ENCODE data around the gene SALL1. TPM values are rescaled to one million over a fixed set of nuclear protein-coding genes. Genes with fewer than 3 reads are reported as not detected.

The SALL1 gene
- total RNA-seq (2016; rRNA removed; fragmentation: Illumina TruSeq; extraction: Trizol) (12.3 and 18.5 TPM in 2 replicates), polyA plus RNA-seq (2011; rRNA removed) (5.9 and 6.6 TPM in 2 replicates), polyA minus RNA-seq (2011; rRNA and poly(A)+ RNA removed; ENCODE audit: low replicate concordance) (0.02 and 5.6 TPM in 2 replicates), Bru-seq, nascent RNA (percentile 81 among the genes with signal in this experiment), BruChase-seq, experiment 1, labeled RNA remaining after a 6-hour chase (percentile 79 among the genes with signal in this experiment), BruChase-seq, experiment 2, labeled RNA remaining after a 2-hour chase (percentile 84 among the genes with signal in this experiment)
- total RNA-seq (2016; cell fraction: cytosol; rRNA removed; fragmentation: Illumina TruSeq; extraction: Trizol; ENCODE audit: low read depth), result 3.8 and 4.7 TPM in 2 replicates
- total RNA-seq (2016; cell fraction: insoluble cytoplasmic fraction; rRNA removed; fragmentation: Illumina TruSeq; extraction: Trizol), result 12.7 and 13.5 TPM in 2 replicates
- 12.7 and 14.2 TPM in 2 replicates for total RNA-seq (2016; cell fraction: membrane; rRNA removed; fragmentation: Illumina TruSeq; extraction: Trizol)
- 12.5 and 15.2 TPM in 2 replicates for total RNA-seq (2016; cell fraction: nucleus; rRNA removed; fragmentation: Illumina TruSeq; extraction: Trizol)
- 3.8 and 4.0 TPM in 2 replicates for polyA plus RNA-seq (2011; cell fraction: cytosol; rRNA removed)
- 7.7 TPM in 2 replicates for polyA plus RNA-seq (2011; cell fraction: nucleus; rRNA removed)
- 6.2 and 6.9 TPM in 2 replicates for polyA plus RNA-seq (2012)
- polyA plus RNA-seq (2016; cell fraction: cytosol; fragmentation: Illumina TruSeq; extraction: Trizol; ENCODE audit: low read depth), result 2.3 and 3.0 TPM in 2 replicates
- polyA plus RNA-seq (2016; cell fraction: insoluble cytoplasmic fraction; fragmentation: Illumina TruSeq; extraction: Trizol; ENCODE audit: low read depth), result 16.0 and 21.0 TPM in 2 replicates
- polyA plus RNA-seq (2016; cell fraction: membrane; fragmentation: Illumina TruSeq; extraction: Trizol; ENCODE audit: low read depth), result 8.5 and 9.6 TPM in 2 replicates
- 30.9 and 34.8 TPM in 2 replicates for polyA plus RNA-seq (2016; cell fraction: nucleus; fragmentation: Illumina TruSeq; extraction: Trizol; ENCODE audit: insufficient read depth, low read depth)
- polyA minus RNA-seq (2011; cell fraction: cytosol; rRNA and poly(A)+ RNA removed), result 3.4 and 4.2 TPM in 2 replicates
- polyA minus RNA-seq (2011; cell fraction: nucleus; rRNA and poly(A)+ RNA removed), result 4.0 and 4.2 TPM in 2 replicates
- long read RNA-seq, experiment 1, partial matches to known transcripts, result 5 of 5 reads
- long read RNA-seq, experiment 1, other reads (novel, unspliced or antisense), result 0 of 5 reads
- long read RNA-seq, experiment 2, full-length matches to known transcripts, result 10 of 31 reads
- long read RNA-seq, experiment 2, partial matches to known transcripts, result 11 of 31 reads
- long read RNA-seq, experiment 2, other reads (novel, unspliced or antisense), result 10 of 31 reads

DNA sequence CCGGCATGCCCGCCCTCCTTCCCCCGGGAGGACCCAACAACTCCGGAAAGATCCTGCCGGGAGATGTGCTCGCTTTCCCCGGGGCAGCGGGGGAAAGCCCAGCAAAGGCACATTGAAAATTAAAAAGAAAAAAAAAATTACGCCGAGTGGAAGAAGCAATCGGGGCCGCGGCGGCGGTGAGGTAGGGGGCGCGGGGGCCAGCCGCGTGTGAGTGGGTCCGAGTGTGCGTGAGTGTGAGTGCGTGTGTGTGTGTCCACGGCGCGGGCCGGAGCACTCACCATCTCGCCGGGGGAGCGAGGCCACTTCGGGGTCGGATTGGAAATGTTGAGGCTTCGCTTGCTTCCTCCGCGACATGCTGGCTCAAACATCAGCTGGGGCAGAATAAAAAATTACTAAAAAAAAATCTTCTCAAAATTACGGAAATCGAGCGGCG, at the start of gene SALL1:
SALL1 (minus strand) TSS at position 383 of the 433 bp plus-strand sequence; CDS start at position 354, 29 bp downstream.
- intact Hi-C loops (cut with micrococcal nuclease; ENCODE audit: unreplicated experiment) (loop anchor here (2.0 to 5.0 kb wide), 2 partner anchors 30 to 289 kb away; no protein-coding TSS in a partner anchor), in situ Hi-C loops (cut with HindIII; ENCODE audit: extremely low pct_ligation_motif_present, low pct_unique_long_range_greater_than_20kb) (loop anchor here (5.0 kb wide), 1 partner anchor 611 kb away; no protein-coding TSS in a partner anchor)
- CTCF ChIA-PET (ENCODE audit: low intra/inter-chr PET ratio, low total read pairs), result no interaction called here
- DNase-seq (ENCODE audit: low spot score) (no peak), FAIRE-seq (no peak), ATAC-seq (no peak)
- peak within 1 kb of the TSS; percentile 91 for H3K9ac ChIP-seq (ENCODE audit: insufficient read depth, low read depth, low read length)
- peaks cover 46% of the 10 kb centered on the region for H3K79me2 ChIP-seq (ENCODE audit: insufficient read depth, low read length)
- H3K9me3 ChIP-seq (ENCODE audit: low read length), result no peaks in the 10 kb centered on the region
- peaks cover 53% of the 10 kb centered on the region for H3K4me1 ChIP-seq (ENCODE audit: insufficient read depth, low read length)
- H3K27me3 ChIP-seq (ENCODE audit: control insufficient read depth in 1 of 2, insufficient read depth in 2 of 2, low read length in 2 of 2), result peaks cover 2 to 22% of the 10 kb centered on the region in 2 experiments; a peak in 4 of 5 replicates
- H2AFZ ChIP-seq (ENCODE audit: low read length), result peak within 1 kb of the TSS; percentile 71
- H3K27ac ChIP-seq (ENCODE audit: extremely low read length, insufficient read depth, low read length), result peak within 1 kb of the TSS; percentile 86
- no TSS peak for BruUV-seq (replicated peaks)
- H4K20me1 ChIP-seq (ENCODE audit: insufficient read depth, low read length), result no peaks in the 10 kb centered on the region
- peak within 1 kb of the TSS; percentile 90 for H3K4me2 ChIP-seq (ENCODE audit: low read depth, low read length)
- H3K4me3 ChIP-seq (replicated peaks in 1 of 3; ENCODE audit: insufficient read depth in 1 of 3, low read depth in 2 of 3, low read length in 3 of 3), result peak within 1 kb of the TSS; percentile 90 to 97 (median 94)
- H3K36me3 ChIP-seq (replicated peaks in 1 of 2; ENCODE audit: control insufficient read depth in 1 of 2, insufficient read depth in 2 of 2, low read length in 2 of 2), result no peaks in the 10 kb centered on the region
- POLR2A ChIA-PET, result interaction anchor here (2.1 kb wide), 2 partner anchors 30 to 93 kb away, joined by 9 read pairs; no protein-coding TSS in a partner anchor
- 1% methylated on average over 38 of the region's 38 CpGs for WGBS (ENCODE audit: low lambda C conversion rate)
- TF ChIP-seq ZNF367 (CRISPR knock-in tag; IDR thresholded peaks at IDR 0.05; ENCODE audit: borderline replicate concordance) (no peak), RFX5 (IDR thresholded peaks at IDR 0.05; ENCODE audit: low read depth, low read length) (no peak), ZNF451 (CRISPR knock-in tag; IDR thresholded peaks at IDR 0.05) (no peak), POLR2G (IDR thresholded peaks at IDR 0.05; ENCODE audit: low read depth, low read length) (no peak), KLF12 (CRISPR knock-in tag; IDR thresholded peaks at IDR 0.05; ENCODE audit: borderline replicate concordance) (0 out of 2 replicates have a peak, but pooled peaks have one; percentile 30), ZNF160 (CRISPR knock-in tag; IDR thresholded peaks at IDR 0.05) (0 out of 2 replicates have a peak, but pooled peaks have one; percentile 32), ZFY (CRISPR knock-in tag; IDR thresholded peaks at IDR 0.05) (peak; percentile 5; the same call in 1 of the 2 replicates)
- TF ChIP-seq, protein P1, sequence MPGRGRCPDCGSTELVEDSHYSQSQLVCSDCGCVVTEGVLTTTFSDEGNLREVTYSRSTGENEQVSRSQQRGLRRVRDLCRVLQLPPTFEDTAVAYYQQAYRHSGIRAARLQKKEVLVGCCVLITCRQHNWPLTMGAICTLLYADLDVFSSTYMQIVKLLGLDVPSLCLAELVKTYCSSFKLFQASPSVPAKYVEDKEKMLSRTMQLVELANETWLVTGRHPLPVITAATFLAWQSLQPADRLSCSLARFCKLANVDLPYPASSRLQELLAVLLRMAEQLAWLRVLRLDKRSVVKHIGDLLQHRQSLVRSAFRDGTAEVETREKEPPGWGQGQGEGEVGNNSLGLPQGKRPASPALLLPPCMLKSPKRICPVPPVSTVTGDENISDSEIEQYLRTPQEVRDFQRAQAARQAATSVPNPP (CRISPR knock-in tag; IDR thresholded peaks at IDR 0.05), result 0 out of 2 replicates have a peak, but pooled peaks have one; percentile 48
- TF ChIP-seq, protein P2, sequence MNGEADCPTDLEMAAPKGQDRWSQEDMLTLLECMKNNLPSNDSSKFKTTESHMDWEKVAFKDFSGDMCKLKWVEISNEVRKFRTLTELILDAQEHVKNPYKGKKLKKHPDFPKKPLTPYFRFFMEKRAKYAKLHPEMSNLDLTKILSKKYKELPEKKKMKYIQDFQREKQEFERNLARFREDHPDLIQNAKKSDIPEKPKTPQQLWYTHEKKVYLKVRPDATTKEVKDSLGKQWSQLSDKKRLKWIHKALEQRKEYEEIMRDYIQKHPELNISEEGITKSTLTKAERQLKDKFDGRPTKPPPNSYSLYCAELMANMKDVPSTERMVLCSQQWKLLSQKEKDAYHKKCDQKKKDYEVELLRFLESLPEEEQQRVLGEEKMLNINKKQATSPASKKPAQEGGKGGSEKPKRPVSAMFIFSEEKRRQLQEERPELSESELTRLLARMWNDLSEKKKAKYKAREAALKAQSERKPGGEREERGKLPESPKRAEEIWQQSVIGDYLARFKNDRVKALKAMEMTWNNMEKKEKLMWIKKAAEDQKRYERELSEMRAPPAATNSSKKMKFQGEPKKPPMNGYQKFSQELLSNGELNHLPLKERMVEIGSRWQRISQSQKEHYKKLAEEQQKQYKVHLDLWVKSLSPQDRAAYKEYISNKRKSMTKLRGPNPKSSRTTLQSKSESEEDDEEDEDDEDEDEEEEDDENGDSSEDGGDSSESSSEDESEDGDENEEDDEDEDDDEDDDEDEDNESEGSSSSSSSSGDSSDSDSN (CRISPR knock-in tag; IDR thresholded peaks at IDR 0.05), result peak; percentile 8; the same call in 1 of the 2 replicates
- TF ChIP-seq, protein P3, sequence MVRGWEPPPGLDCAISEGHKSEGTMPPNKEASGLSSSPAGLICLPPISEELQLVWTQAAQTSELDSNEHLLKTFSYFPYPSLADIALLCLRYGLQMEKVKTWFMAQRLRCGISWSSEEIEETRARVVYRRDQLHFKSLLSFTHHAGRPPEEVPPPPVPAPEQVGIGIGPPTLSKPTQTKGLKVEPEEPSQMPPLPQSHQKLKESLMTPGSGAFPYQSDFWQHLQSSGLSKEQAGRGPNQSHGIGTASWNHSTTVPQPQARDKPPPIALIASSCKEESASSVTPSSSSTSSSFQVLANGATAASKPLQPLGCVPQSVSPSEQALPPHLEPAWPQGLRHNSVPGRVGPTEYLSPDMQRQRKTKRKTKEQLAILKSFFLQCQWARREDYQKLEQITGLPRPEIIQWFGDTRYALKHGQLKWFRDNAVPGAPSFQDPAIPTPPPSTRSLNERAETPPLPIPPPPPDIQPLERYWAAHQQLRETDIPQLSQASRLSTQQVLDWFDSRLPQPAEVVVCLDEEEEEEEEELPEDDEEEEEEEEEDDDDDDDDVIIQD (CRISPR knock-in tag; IDR thresholded peaks at IDR 0.05; ENCODE audit: low read depth), result no peak
- TF ChIP-seq, protein P4, sequence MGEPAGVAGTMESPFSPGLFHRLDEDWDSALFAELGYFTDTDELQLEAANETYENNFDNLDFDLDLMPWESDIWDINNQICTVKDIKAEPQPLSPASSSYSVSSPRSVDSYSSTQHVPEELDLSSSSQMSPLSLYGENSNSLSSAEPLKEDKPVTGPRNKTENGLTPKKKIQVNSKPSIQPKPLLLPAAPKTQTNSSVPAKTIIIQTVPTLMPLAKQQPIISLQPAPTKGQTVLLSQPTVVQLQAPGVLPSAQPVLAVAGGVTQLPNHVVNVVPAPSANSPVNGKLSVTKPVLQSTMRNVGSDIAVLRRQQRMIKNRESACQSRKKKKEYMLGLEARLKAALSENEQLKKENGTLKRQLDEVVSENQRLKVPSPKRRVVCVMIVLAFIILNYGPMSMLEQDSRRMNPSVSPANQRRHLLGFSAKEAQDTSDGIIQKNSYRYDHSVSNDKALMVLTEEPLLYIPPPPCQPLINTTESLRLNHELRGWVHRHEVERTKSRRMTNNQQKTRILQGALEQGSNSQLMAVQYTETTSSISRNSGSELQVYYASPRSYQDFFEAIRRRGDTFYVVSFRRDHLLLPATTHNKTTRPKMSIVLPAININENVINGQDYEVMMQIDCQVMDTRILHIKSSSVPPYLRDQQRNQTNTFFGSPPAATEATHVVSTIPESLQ (CRISPR knock-in tag; conservative IDR thresholded peaks at IDR 0.05), result no peak

All from HepG2 (cell line).